ENCODE results near the gene ARMC7. TPM values are rescaled to one million over a fixed set of nuclear protein-coding genes. Genes with fewer than 3 reads are reported as not detected.

Gene ARMC7
- total RNA-seq, 4 donors from 2014 or later, result 7.5 to 15.5 (median 10.5) TPM

- Histone ChIP-seq H3K4me3 (no peak overlapping the region), H3K27me3 (no peaks in the 10 kb centered on the region), H3K9me3 (no peaks in the 10 kb centered on the region), H3K4me1 (peaks cover 28% of the 10 kb centered on the region), H3K36me3 (no peaks in the 10 kb centered on the region), H3K27ac (no peak overlapping the region)
- 90% methylated on average over 9 of the region's 9 CpGs for WGBS
- no peak for TF ChIP-seq CTCF (IDR thresholded peaks at IDR 0.05)
- TF ChIP-seq POLR2AphosphoS5 (IDR thresholded peaks at IDR 0.05), result no peak
- TF ChIP-seq EP300 (IDR thresholded peaks at IDR 0.05), result no peak
- TF ChIP-seq POLR2A (IDR thresholded peaks at IDR 0.05), result no peak
- DNase-seq (ENCODE audit: low spot score in 2 of 2), result no peak
Observed at GRCh38 chr17:75116737-75117136, 7.0 kb downstream of the ARMC7 start.

GRCh38 chr17:75118307-75118706 lies 8.5 kb downstream of the ARMC7 start:
- H3K27ac ChIP-seq, result no peak overlapping the region
- H3K4me3 ChIP-seq, result no peak overlapping the region
- no peaks in the 10 kb centered on the region for H3K27me3 ChIP-seq
- DNase-seq (ENCODE audit: low spot score in 2 of 2), result no peak
- H3K36me3 ChIP-seq, result no peaks in the 10 kb centered on the region
- no peak for TF ChIP-seq POLR2A (IDR thresholded peaks at IDR 0.05)
- TF ChIP-seq EP300 (IDR thresholded peaks at IDR 0.05), result no peak
- H3K4me1 ChIP-seq, result peaks cover 28% of the 10 kb centered on the region
- WGBS, result 93% methylated on average over 14 of the region's 14 CpGs
- no peaks in the 10 kb centered on the region for H3K9me3 ChIP-seq

- DNase-seq (ENCODE audit: low spot score in 2 of 2), result no peak
- Histone ChIP-seq H3K9me3 (no peaks in the 10 kb centered on the region), H3K36me3 (peaks cover 8% of the 10 kb centered on the region), H3K4me3 (no peak overlapping the region), H3K27me3 (no peaks in the 10 kb centered on the region), H3K4me1 (peaks cover 23% of the 10 kb centered on the region), H3K27ac (peak overlapping the region; percentile 87)
- no peak for TF ChIP-seq CTCF (IDR thresholded peaks at IDR 0.05)
- TF ChIP-seq POLR2A (IDR thresholded peaks at IDR 0.05), result no peak
- no peak for TF ChIP-seq EP300 (IDR thresholded peaks at IDR 0.05)
- TF ChIP-seq POLR2AphosphoS5 (IDR thresholded peaks at IDR 0.05), result peak in 2 of 3 donors; percentile 22 to 48
- 64% methylated on average over 10 of the region's 19 CpGs for WGBS
Observed at GRCh38 chr17:75124041-75124818, 14.5 kb downstream of the ARMC7 start.

GRCh38 chr17:75124819-75125162 lies 15.0 kb downstream of the ARMC7 start:
- Histone ChIP-seq H3K27me3 (no peaks in the 10 kb centered on the region), H3K27ac (peak overlapping the region; percentile 87), H3K4me1 (peaks cover 23% of the 10 kb centered on the region), H3K4me3 (no peak overlapping the region), H3K9me3 (no peaks in the 10 kb centered on the region), H3K36me3 (peaks cover 12% of the 10 kb centered on the region)
- WGBS, result 72% methylated on average over 3 of the region's 4 CpGs
- TF ChIP-seq EP300 (IDR thresholded peaks at IDR 0.05) (no peak), POLR2A (IDR thresholded peaks at IDR 0.05) (no peak), CTCF (IDR thresholded peaks at IDR 0.05) (no peak), POLR2AphosphoS5 (IDR thresholded peaks at IDR 0.05) (no peak)
- DNase-seq (ENCODE audit: low spot score in 2 of 2), result no peak

GRCh38 chr17:75125984-75126383 lies 16.2 kb downstream of the ARMC7 start:
- Histone ChIP-seq H3K27ac (no peak overlapping the region), H3K4me3 (no peak overlapping the region), H3K9me3 (no peaks in the 10 kb centered on the region), H3K4me1 (peaks cover 33% of the 10 kb centered on the region), H3K27me3 (no peaks in the 10 kb centered on the region), H3K36me3 (peaks cover 17% of the 10 kb centered on the region)
- DNase-seq (ENCODE audit: low spot score in 2 of 2), result no peak
- TF ChIP-seq POLR2A (IDR thresholded peaks at IDR 0.05) (no peak), EP300 (IDR thresholded peaks at IDR 0.05) (no peak), CTCF (IDR thresholded peaks at IDR 0.05) (no peak), POLR2AphosphoS5 (IDR thresholded peaks at IDR 0.05) (no peak)
- WGBS, result 62% methylated on average over 3 of the region's 3 CpGs

Data from suprapubic skin (tissue), 4 donors.